Neural progenitor cell (in vitro differentiated cells): Measurements from ENCODE around the gene ZSCAN5A. TPM values are rescaled to one million over a fixed set of nuclear protein-coding genes. Genes with fewer than 3 reads are reported as not detected.
"Not testable (repeated sequence)": the region's sequence is repeated elsewhere in the genome, so short reads cannot be mapped to it uniquely, and the experiment has no call there.

Experiments used
- DNase-seq: peaks from one replicate; pipeline ENCODE4 v3.0.0-alpha.2; 2016; ENCODE audit warnings: low spot score
- H2AFZ ChIP-seq: fragments of 200-600 bp; sonication (generic); replicated peaks from 2 replicates; pipeline ENCODE4 v1.6.1; 2016; ENCODE audit warnings: antibody characterized with exemption
- H3F3A ChIP-seq: fragments of 200-600 bp; sonication (generic); 2 replicates; pipeline ENCODE4 v1.6.1; 2016; ENCODE audit warnings: antibody characterized with exemption, low read depth
- H3K27ac ChIP-seq: fragments of 200-600 bp; sonication (generic); 2 replicates; pipeline ENCODE4 v1.5.1; 2016; ENCODE audit warnings: mild to moderate bottlenecking
- H3K27me3 ChIP-seq: fragments of 200-600 bp; sonication (generic); 2 replicates; pipeline ENCODE4 v1.6.1; 2016; ENCODE audit warnings: mild to moderate bottlenecking, moderate library complexity
- H3K36me3 ChIP-seq: fragments of 200-600 bp; sonication (generic); 2 replicates; pipeline ENCODE4 v1.5.1; 2016
- H3K4me1 ChIP-seq: fragments of 200-600 bp; sonication (generic); 2 replicates; pipeline ENCODE4 v1.6.1; 2016; ENCODE audit warnings: mixed run types
- H3K4me2 ChIP-seq: fragments of 200-600 bp; sonication (generic); 2 replicates; pipeline ENCODE4 v1.6.1; 2016
- H3K4me3 ChIP-seq: fragments of 200-600 bp; sonication (generic); 2 replicates; pipeline ENCODE4 v1.5.1; 2016
- H3K79me2 ChIP-seq: fragments of 200-600 bp; sonication (generic); 2 replicates; pipeline ENCODE4 v1.6.1; 2016; ENCODE audit warnings: low read depth
- H3K9ac ChIP-seq: fragments of 200-600 bp; sonication (generic); 2 replicates; pipeline ENCODE4 v1.6.1; 2016
- H3K9me3 ChIP-seq: fragments of 200-600 bp; sonication (generic); 2 replicates; pipeline ENCODE4 v1.5.1; 2016; ENCODE audit warnings: low read depth
- H4K20me1 ChIP-seq: fragments of 200-600 bp; sonication (generic); 2 replicates; pipeline ENCODE4 v1.6.1; 2016; ENCODE audit warnings: low read depth
- H3K27ac Mint-ChIP-seq: 3 replicates; pipeline ENCODE4 v1.8.0; 2021; ENCODE audit warnings: mixed read lengths
- H3K27me3 Mint-ChIP-seq: 2 replicates; pipeline ENCODE4 v1.8.0; 2022; ENCODE audit warnings: low read depth, mild to moderate bottlenecking, inconsistent platforms, moderate library complexity, mixed read lengths; ENCODE audit not compliant: insufficient read depth
- H3K36me3 Mint-ChIP-seq: 3 replicates; pipeline ENCODE4 v1.8.0; 2021; ENCODE audit warnings: mixed read lengths
- H3K4me1 Mint-ChIP-seq: 3 replicates; pipeline ENCODE4 v1.8.0; 2021; ENCODE audit warnings: mixed read lengths
- H3K4me3 Mint-ChIP-seq: 3 replicates; pipeline ENCODE4 v1.8.0; 2021; ENCODE audit warnings: mild to moderate bottlenecking, moderate library complexity, mixed read lengths
- H3K9me3 Mint-ChIP-seq: 3 replicates; pipeline ENCODE4 v1.8.0; 2020; ENCODE audit warnings: mixed read lengths
- CTCF ChIP-seq: fragments of 200-600 bp; sonication (generic); IDR thresholded peaks from 2 replicates; pipeline ENCODE4 v1.5.1; 2017; ENCODE audit warnings: antibody characterized with exemption, mild to moderate bottlenecking
- EZH2 ChIP-seq: fragments of 200-600 bp; sonication (generic); IDR thresholded peaks from 2 replicates; pipeline ENCODE4 v1.6.1; 2017; ENCODE audit warnings: antibody characterized with exemption, mild to moderate bottlenecking, moderate library complexity
- EZH2phosphoT487 ChIP-seq: fragments of 200-600 bp; sonication (generic); IDR thresholded peaks from 2 replicates; pipeline ENCODE4 v1.6.1; 2017; ENCODE audit warnings: antibody characterized with exemption
- total RNA-seq: library from RNA; depleted of rRNA; stranded (reverse); fragments of >200 nt; gene quantifications from 2 replicates; pipeline ENCODE4 v1.2.3, GENCODE V29; 2015; ENCODE audit warnings: low replicate concordance

The ZSCAN5A gene
- total RNA-seq, 1 donor from 2014 or later = 1.6 TPM

- H3K4me1 ChIP-seq = no peaks in the 10 kb centered on the region
- peak; percentile 38 for DNase-seq
- TF ChIP-seq EZH2 = no peak
- H3K27me3 Mint-ChIP-seq = peaks cover 3% of the 10 kb centered on the region
- H3K9ac ChIP-seq = no peak overlapping the region
- H3K9me3 ChIP-seq = no peaks in the 10 kb centered on the region
- peaks cover 2% of the 10 kb centered on the region for H3K36me3 Mint-ChIP-seq
- H3F3A ChIP-seq = peaks cover 4% of the 10 kb centered on the region
- no peak overlapping the region for H3K4me3 Mint-ChIP-seq
- no peak overlapping the region for H3K4me3 ChIP-seq
- H3K9me3 Mint-ChIP-seq = peaks cover 10% of the 10 kb centered on the region
- no peaks in the 10 kb centered on the region for H3K79me2 ChIP-seq
- no peaks in the 10 kb centered on the region for H4K20me1 ChIP-seq
- H3K36me3 ChIP-seq = no peaks in the 10 kb centered on the region
- H3K4me2 ChIP-seq = peak overlapping the region; percentile 37
- no peaks in the 10 kb centered on the region for H3K4me1 Mint-ChIP-seq
- peaks cover 6% of the 10 kb centered on the region for H3K27me3 ChIP-seq
- H3K27ac ChIP-seq = no peak overlapping the region
- H3K27ac Mint-ChIP-seq = no peak overlapping the region
- peak overlapping the region; percentile 91 for H2AFZ ChIP-seq
These were observed 97.3 kb downstream of the ZSCAN5A start for GRCh38 chr19:56217039-56217949.

- no peak overlapping the region for H3K27ac ChIP-seq
- no peaks in the 10 kb centered on the region for H3K36me3 ChIP-seq
- no peak overlapping the region for H3K4me2 ChIP-seq
- Mint-ChIP-seq H3K4me3 (no peak overlapping the region), H3K9me3 (peaks cover 7% of the 10 kb centered on the region), H3K27ac (no peak overlapping the region), H3K36me3 (no peaks in the 10 kb centered on the region), H3K27me3 (peaks cover 10% of the 10 kb centered on the region), H3K4me1 (no peaks in the 10 kb centered on the region)
- no peaks in the 10 kb centered on the region for H3K4me1 ChIP-seq
- peak; percentile 11 for DNase-seq
- H4K20me1 ChIP-seq = no peaks in the 10 kb centered on the region
- no peak overlapping the region for H3K9ac ChIP-seq
- H3K4me3 ChIP-seq = no peak overlapping the region
- peaks cover under 1% of the 10 kb centered on the region for H3F3A ChIP-seq
- TF ChIP-seq EZH2 (no peak), CTCF (peak; percentile 23)
- H3K27me3 ChIP-seq = no peaks in the 10 kb centered on the region
- H2AFZ ChIP-seq = no peak overlapping the region
- H3K9me3 ChIP-seq = no peaks in the 10 kb centered on the region
- H3K79me2 ChIP-seq = no peaks in the 10 kb centered on the region
These were observed 102.9 kb downstream of the ZSCAN5A start for GRCh38 chr19:56211718-56212117.

DNA sequence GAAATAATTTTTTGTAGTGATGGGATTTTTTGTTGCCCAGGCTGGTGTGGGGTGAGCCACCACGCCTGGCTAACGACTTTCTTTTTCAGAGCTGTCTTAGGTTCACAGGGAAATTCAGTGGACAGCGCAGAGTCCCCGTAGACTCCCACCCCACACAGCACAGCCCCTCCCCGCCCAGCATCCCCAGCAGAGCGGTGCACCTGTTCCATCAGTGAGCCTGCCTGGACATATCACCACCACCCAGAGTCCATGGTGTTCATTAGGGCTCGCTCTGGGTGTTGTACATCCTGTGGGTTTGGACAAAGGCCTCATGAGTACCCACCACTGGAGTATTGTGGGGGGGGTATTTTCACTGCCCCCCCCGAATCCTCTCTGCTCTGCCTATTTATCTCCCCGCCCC lies 104.6 kb downstream of the ZSCAN5A start:
- H4K20me1 ChIP-seq, H2AFZ ChIP-seq, DNase-seq, H3K27me3 ChIP-seq, H3K9me3 Mint-ChIP-seq, H3K4me2 ChIP-seq, H3K79me2 ChIP-seq, H3K27ac ChIP-seq, H3K36me3 ChIP-seq, H3K36me3 Mint-ChIP-seq, H3K4me1 Mint-ChIP-seq, H3K9ac ChIP-seq, H3K9me3 ChIP-seq, H3K4me1 ChIP-seq, H3K27ac Mint-ChIP-seq, H3F3A ChIP-seq, H3K4me3 ChIP-seq, H3K4me3 Mint-ChIP-seq, H3K27me3 Mint-ChIP-seq: not testable (repeated sequence)

DNA sequence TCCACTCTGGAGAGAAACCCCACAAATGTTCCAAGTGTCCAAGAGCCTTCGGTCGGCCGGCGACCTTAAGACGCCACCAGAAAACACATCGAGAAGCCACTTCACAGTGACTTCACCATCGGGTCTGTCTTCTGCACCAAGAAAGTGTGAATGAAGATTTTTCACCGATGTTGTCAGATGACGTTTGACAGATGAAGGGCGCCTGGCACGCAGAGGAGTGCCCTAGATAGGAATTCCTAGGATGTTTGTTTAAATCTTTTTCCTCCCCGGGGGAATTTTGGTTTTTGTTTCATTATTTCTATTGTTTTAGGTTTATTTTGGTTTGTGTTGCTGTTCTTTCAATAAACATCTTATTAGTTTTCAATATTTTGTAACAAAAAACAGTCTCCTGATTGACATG lies 105.5 kb downstream of the ZSCAN5A start:
- no peak for DNase-seq
- Histone ChIP-seq H3K36me3 (no peaks in the 10 kb centered on the region), H3K27ac (no peak overlapping the region), H3K27me3 (no peaks in the 10 kb centered on the region), H2AFZ (no peak overlapping the region), H4K20me1 (no peaks in the 10 kb centered on the region), H3K9ac (no peak overlapping the region), H3K9me3 (no peaks in the 10 kb centered on the region), H3F3A (no peaks in the 10 kb centered on the region), H3K4me1 (no peaks in the 10 kb centered on the region), H3K4me2 (no peak overlapping the region), H3K4me3 (no peak overlapping the region), H3K79me2 (no peaks in the 10 kb centered on the region)
- no peak for TF ChIP-seq EZH2phosphoT487
- no peak for TF ChIP-seq CTCF
- TF ChIP-seq EZH2 = no peak
- H3K4me1 Mint-ChIP-seq = no peaks in the 10 kb centered on the region
- H3K36me3 Mint-ChIP-seq = no peaks in the 10 kb centered on the region
- no peak overlapping the region for H3K27ac Mint-ChIP-seq
- H3K4me3 Mint-ChIP-seq = no peak overlapping the region
- H3K9me3 Mint-ChIP-seq = peaks cover under 1% of the 10 kb centered on the region
- peaks cover 7% of the 10 kb centered on the region for H3K27me3 Mint-ChIP-seq
